Left ventricle myocardium inferior (tissue), 1 donor: ENCODE results near the gene SLC9A4. TPM values are rescaled to one million over a fixed set of nuclear protein-coding genes. Genes with fewer than 3 reads are reported as not detected.

Source experiments
- DNase-seq: peaks from one replicate; pipeline ENCODE4 v3.0.0-alpha.2; 2020
- H3K27ac ChIP-seq: fragments of 200-600 bp; replicated peaks from 2 replicates; pipeline ENCODE4 v1.8.0; 2021
- H3K27me3 ChIP-seq: fragments of 200-600 bp; 2 replicates; pipeline ENCODE4 v1.8.0; 2021; ENCODE audit warnings: low read depth
- H3K36me3 ChIP-seq: fragments of 200-600 bp; 2 replicates; pipeline ENCODE4 v1.8.0; 2021
- H3K4me1 ChIP-seq: fragments of 200-600 bp; 2 replicates; pipeline ENCODE4 v1.8.0; 2021
- H3K4me3 ChIP-seq: fragments of 200-600 bp; 2 replicates; pipeline ENCODE4 v1.8.0; 2021; ENCODE audit warnings: mild to moderate bottlenecking, moderate library complexity
- H3K9me3 ChIP-seq: fragments of 200-600 bp; replicated peaks from 2 replicates; pipeline ENCODE4 v1.8.0; 2021
- intact Hi-C: fragments of 100-400 bp; cut with micrococcal nuclease; formaldehyde crosslinking; loops from one replicate; pipeline ENCODE4 v1.11.0; 2022
- total RNA-seq: library from RNA; stranded (reverse); fragmentation: NEBNext Ultra II Directional; extraction: Animal tissue kit (Norgen Biotek cat#: 25700); gene quantifications from one replicate; pipeline ENCODE4 v1.2.1, GENCODE V29; 2021
- TF ChIP-seq, protein P1 (sequence below): fragments of 200-600 bp; IDR thresholded peaks from 2 replicates; pipeline ENCODE4 v1.8.0; 2021; ENCODE audit warnings: antibody characterized with exemption, mild to moderate bottlenecking, borderline replicate concordance
- donor health status: DM: no; HTN: yes; CAD: no; lungs with severe emphysema.

SLC9A4 gene
- total RNA-seq, 1 donor from 2014 or later, result not detected

DNA sequence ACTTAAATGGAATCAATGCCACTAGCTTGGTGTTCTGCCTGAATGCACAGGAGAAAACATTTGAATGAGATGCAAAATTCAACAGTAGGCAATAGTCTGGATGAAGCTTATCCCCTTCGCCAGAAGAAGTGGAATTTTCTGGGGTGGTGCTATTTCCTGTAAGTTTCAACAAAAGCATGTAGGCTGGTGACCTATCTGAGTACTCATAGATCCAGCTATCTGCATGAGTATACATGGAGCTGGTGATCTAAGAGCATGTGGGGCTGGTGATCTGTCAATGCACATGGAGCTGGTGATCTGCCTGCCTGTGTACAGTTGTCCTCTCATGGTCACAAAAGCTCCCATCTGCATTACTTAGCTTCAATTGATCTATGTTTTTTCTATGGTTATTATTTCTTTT lies 71.2 kb downstream of the SLC9A4 start:
- H3K27me3 ChIP-seq, result no peaks in the 10 kb centered on the region
- no peaks in the 10 kb centered on the region for H3K4me1 ChIP-seq
- DNase-seq, result no peak
- H3K9me3 ChIP-seq, result peaks cover 25% of the 10 kb centered on the region
- H3K27ac ChIP-seq, result no peak overlapping the region
- TF ChIP-seq, protein P1, sequence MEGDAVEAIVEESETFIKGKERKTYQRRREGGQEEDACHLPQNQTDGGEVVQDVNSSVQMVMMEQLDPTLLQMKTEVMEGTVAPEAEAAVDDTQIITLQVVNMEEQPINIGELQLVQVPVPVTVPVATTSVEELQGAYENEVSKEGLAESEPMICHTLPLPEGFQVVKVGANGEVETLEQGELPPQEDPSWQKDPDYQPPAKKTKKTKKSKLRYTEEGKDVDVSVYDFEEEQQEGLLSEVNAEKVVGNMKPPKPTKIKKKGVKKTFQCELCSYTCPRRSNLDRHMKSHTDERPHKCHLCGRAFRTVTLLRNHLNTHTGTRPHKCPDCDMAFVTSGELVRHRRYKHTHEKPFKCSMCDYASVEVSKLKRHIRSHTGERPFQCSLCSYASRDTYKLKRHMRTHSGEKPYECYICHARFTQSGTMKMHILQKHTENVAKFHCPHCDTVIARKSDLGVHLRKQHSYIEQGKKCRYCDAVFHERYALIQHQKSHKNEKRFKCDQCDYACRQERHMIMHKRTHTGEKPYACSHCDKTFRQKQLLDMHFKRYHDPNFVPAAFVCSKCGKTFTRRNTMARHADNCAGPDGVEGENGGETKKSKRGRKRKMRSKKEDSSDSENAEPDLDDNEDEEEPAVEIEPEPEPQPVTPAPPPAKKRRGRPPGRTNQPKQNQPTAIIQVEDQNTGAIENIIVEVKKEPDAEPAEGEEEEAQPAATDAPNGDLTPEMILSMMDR, result no peak
- H3K4me3 ChIP-seq, result no peak overlapping the region
- intact Hi-C loops, result no loop called here
- no peaks in the 10 kb centered on the region for H3K36me3 ChIP-seq

DNA sequence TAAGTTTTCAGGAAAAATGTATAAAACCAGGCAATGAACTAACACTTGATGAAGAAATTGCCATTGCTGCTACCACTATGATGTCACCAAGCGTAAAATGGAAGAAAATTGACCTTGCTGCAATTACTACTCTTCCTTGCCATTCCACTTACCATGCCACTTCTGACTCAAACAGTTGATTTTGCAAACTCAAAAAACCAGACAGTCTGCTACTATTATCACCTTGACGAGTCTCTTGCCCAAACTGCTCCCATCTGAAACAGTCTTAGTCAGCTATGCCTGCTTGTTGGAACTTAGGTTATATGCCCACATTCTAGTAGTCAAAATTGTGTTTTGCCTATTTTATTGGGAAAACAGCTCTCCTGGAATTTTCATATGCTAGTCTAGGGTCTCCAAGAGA lies 74.4 kb downstream of the SLC9A4 start:
- no peak for DNase-seq
- no peaks in the 10 kb centered on the region for H3K4me1 ChIP-seq
- TF ChIP-seq, protein P1, result no peak
- H3K27me3 ChIP-seq, result no peaks in the 10 kb centered on the region
- H3K9me3 ChIP-seq, result peaks cover 50% of the 10 kb centered on the region
- intact Hi-C loops, result no loop called here
- no peaks in the 10 kb centered on the region for H3K36me3 ChIP-seq
- H3K27ac ChIP-seq, result no peak overlapping the region
- H3K4me3 ChIP-seq, result no peak overlapping the region

DNA sequence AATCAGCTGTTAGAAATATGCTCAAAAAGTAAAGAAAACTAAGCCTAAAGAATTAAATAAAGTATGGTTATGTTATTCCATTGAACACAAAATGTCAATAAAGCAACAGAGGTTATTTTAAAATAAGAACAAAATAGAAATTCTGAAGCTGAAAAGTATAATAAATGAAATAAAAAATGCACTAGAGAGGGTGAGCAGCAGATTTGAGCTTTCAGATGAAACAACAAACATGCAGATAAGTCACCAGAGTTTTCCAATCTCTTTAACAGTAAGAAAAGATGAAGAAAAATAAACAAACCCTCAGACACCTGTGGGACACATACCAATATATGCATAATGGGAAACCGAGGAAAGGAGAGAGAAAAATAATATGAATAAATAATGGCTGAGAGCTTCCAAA lies 76.0 kb downstream of the SLC9A4 start:
- Histone ChIP-seq H3K36me3 (no peaks in the 10 kb centered on the region), H3K9me3 (peaks cover 50% of the 10 kb centered on the region), H3K4me1 (no peaks in the 10 kb centered on the region), H3K27me3 (no peaks in the 10 kb centered on the region), H3K27ac (no peak overlapping the region), H3K4me3 (no peak overlapping the region)
- TF ChIP-seq, protein P1, result no peak
- intact Hi-C loops, result no loop called here
- no peak for DNase-seq

DNA sequence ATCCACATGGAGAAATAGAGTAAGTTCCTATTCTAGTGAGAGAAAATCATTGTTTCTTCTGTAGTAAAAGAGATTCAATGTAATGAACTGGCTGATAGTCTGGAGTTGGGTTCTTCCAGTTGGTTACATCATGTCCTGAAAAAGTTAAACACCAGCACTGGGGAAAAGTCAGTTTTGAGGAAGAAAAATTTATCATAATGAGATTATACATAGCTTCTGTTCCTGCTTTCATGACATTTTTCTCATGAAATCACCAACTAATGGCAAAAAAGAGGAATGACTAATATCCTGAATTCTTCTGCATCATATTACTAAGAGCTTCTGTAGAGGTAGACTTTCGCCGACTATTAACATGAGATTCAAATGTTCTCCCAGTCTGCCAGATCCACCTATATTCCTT lies 77.1 kb downstream of the SLC9A4 start:
- DNase-seq, result no peak
- intact Hi-C loops, result no loop called here
- Histone ChIP-seq H3K27ac (no peak overlapping the region), H3K9me3 (peaks cover 50% of the 10 kb centered on the region), H3K4me1 (no peaks in the 10 kb centered on the region), H3K4me3 (no peak overlapping the region), H3K27me3 (no peaks in the 10 kb centered on the region), H3K36me3 (no peaks in the 10 kb centered on the region)
- TF ChIP-seq, protein P1, result no peak

DNA sequence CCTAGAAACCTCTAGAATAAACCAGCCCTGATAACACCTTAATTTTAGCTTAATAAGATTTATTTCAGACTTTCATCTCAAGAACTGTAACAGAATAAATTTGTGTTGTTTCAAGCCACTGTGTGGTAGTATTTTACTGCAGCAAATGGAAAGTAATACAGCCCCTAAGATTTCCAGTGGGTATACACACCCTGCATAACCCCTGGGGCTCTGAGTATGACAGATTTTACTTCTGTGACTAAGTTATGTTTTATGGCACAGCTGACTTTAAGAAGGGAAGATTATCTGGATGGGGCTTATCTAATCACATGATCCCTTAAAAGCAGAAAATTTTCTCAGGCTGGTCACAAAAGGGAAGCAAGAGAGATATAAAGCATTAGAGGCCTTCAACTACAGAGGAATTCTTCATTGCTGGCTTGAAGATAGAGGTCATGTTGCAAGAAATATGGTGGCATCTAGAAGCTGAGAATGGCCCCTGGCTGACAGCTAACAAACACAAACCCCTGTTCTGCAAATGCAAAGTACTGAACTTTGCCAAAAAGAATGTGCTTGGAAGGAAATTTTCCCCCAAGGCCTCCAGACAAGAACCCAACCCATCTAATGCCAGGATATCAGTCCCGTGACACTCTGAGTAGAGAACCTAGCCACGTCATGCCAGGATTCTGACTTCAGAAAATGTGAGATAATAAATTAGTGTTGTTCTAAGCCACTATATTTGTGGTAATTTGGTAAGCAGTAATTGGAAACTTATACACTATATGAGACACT lies 78.5 kb downstream of the SLC9A4 start:
- intact Hi-C loops, result no loop called here
- no peaks in the 10 kb centered on the region for H3K27me3 ChIP-seq

More for the DNA sequence above, 78.5 kb downstream of the SLC9A4 start:
- peaks cover 49% of the 10 kb centered on the region for H3K9me3 ChIP-seq
- H3K27ac ChIP-seq, result no peak overlapping the region
- no peaks in the 10 kb centered on the region for H3K4me1 ChIP-seq
- TF ChIP-seq, protein P1, result no peak
- no peak overlapping the region for H3K4me3 ChIP-seq
- H3K36me3 ChIP-seq, result no peaks in the 10 kb centered on the region
- DNase-seq, result no peak
